ENCODE results near the gene TSPAN15.

Gene TSPAN15

DNA sequence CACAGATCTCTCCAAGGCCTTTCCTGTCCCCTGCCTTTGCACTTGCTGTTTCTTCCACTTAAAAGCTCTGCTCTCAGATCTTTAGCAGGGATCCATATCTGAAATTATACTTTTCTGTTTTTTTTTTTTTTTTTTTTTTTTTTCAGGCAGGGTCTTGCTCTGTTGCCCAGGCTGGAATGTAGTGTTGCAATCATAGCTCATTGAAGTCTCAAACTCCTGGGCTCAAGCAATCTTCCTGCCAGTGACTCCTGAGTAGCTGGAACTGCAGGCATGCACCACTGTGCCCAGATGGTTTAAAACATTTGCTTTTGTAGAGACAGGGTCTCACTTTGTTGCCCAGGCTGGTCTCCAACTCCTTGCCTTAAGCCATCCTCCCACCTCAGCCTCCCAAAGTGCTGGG lies 5.0 kb upstream of the TSPAN15 start:
- TF ChIP-seq, protein P1, sequence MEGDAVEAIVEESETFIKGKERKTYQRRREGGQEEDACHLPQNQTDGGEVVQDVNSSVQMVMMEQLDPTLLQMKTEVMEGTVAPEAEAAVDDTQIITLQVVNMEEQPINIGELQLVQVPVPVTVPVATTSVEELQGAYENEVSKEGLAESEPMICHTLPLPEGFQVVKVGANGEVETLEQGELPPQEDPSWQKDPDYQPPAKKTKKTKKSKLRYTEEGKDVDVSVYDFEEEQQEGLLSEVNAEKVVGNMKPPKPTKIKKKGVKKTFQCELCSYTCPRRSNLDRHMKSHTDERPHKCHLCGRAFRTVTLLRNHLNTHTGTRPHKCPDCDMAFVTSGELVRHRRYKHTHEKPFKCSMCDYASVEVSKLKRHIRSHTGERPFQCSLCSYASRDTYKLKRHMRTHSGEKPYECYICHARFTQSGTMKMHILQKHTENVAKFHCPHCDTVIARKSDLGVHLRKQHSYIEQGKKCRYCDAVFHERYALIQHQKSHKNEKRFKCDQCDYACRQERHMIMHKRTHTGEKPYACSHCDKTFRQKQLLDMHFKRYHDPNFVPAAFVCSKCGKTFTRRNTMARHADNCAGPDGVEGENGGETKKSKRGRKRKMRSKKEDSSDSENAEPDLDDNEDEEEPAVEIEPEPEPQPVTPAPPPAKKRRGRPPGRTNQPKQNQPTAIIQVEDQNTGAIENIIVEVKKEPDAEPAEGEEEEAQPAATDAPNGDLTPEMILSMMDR (IDR thresholded peaks at IDR 0.05): no peak
- no peak for TF ChIP-seq ZFX (IDR thresholded peaks at IDR 0.05; ENCODE audit: borderline replicate concordance)
- peak overlapping the region; percentile 67 for H3K27ac ChIP-seq

- TF ChIP-seq ZFX (IDR thresholded peaks at IDR 0.05; ENCODE audit: borderline replicate concordance): no peak
- TF ChIP-seq, protein P1 (IDR thresholded peaks at IDR 0.05): no peak
- H3K27ac ChIP-seq: peak overlapping the region; percentile 67
Measured at GRCh38 chr10:69446650-69447151, 4.6 kb upstream of the TSPAN15 start.

DNA sequence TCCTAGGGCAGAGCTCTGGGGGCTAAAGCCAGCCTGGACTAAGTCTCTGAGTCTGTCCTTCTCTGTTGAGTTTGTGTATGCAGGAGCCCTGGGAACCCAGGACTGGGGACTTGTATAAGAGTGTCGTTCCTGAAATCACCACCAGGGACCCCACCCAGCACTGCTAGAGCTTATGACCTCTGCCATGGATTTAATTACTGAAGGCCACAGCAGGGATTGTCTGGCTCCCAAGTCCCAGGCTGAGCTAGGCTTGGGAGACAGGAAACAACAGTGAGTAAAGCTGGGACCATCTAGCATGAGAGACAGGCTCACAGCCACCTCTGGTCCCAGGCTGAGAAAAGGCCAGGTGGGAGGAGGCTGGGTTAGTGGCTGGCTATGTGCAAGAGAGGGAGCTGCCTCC lies 1.4 kb upstream of the TSPAN15 start:
- TF ChIP-seq, protein P1 (IDR thresholded peaks at IDR 0.05): peak; percentile 72
- no peak for TF ChIP-seq ZFX (IDR thresholded peaks at IDR 0.05; ENCODE audit: borderline replicate concordance)
- H3K27ac ChIP-seq: peak overlapping the region; percentile 61

- peak overlapping the region; percentile 61 for H3K27ac ChIP-seq
Measured at GRCh38 chr10:69450395-69450794, 870 bp upstream of the TSPAN15 start.

DNA sequence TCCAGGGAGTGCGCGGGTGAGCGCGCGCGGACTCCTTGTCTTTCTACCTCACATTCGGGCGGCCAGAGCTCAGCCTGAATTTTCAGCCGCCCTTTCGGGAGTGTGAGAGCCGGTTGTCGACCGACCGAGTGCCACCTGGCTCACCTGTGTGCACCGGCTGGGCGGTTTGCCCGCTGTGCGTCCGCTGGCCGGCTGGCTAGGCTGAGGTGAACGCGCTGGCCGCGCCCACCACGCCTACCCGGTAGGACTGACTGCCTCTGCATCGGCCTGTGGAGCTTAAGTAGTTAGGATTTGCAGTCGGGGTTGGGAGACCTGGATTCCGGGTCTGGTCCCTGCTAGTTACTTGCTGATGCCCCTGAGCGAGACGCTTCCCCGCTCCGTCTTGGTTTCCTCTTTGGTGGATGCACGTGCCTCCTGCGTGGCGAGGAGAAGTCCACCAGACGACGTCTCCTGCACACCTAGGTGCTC lies 553 bp downstream of the TSPAN15 start:
- peak overlapping the region; percentile 61 for H3K27ac ChIP-seq
- TF ChIP-seq, protein P1 (IDR thresholded peaks at IDR 0.05): no peak
- TF ChIP-seq ZFX (IDR thresholded peaks at IDR 0.05; ENCODE audit: borderline replicate concordance): no peak

- TF ChIP-seq, protein P1 (IDR thresholded peaks at IDR 0.05): no peak
- no peak for TF ChIP-seq ZFX (IDR thresholded peaks at IDR 0.05; ENCODE audit: borderline replicate concordance)
- H3K27ac ChIP-seq: no peak overlapping the region
Measured at GRCh38 chr10:69452676-69453415, 1.6 kb downstream of the TSPAN15 start.

GRCh38 chr10:69453795-69454194 lies 2.5 kb downstream of the TSPAN15 start:
- no peak for TF ChIP-seq ZFX (IDR thresholded peaks at IDR 0.05; ENCODE audit: borderline replicate concordance)
- TF ChIP-seq, protein P1 (IDR thresholded peaks at IDR 0.05): no peak
- H3K27ac ChIP-seq: peak overlapping the region; percentile 23; the same call in 1 of the 2 replicates

Measured in 22Rv1 (cell line).